ENCODE data around the gene ABI3.

DNA sequence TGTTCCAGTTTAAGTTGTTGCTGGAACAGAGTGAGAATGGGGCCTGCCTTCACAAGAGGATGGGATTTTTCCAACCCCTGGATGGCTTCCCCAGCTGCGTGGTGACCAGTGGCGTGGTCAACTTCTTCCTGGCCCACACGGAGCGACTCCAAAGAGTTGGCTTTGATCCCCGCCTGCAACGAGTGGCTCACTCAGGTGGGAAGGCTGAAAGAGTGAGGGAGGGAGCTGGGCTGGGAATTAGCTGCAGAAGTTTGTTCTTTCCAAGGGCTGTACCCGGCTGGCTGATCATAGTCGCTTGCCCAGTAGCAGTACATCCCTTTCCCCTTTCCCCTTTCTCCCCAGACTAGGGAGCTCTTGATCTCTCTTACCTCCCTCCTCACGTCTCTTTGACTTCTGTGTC, 41.8 kb upstream of the ABI3 start:
- TF ChIP-seq, protein P1, sequence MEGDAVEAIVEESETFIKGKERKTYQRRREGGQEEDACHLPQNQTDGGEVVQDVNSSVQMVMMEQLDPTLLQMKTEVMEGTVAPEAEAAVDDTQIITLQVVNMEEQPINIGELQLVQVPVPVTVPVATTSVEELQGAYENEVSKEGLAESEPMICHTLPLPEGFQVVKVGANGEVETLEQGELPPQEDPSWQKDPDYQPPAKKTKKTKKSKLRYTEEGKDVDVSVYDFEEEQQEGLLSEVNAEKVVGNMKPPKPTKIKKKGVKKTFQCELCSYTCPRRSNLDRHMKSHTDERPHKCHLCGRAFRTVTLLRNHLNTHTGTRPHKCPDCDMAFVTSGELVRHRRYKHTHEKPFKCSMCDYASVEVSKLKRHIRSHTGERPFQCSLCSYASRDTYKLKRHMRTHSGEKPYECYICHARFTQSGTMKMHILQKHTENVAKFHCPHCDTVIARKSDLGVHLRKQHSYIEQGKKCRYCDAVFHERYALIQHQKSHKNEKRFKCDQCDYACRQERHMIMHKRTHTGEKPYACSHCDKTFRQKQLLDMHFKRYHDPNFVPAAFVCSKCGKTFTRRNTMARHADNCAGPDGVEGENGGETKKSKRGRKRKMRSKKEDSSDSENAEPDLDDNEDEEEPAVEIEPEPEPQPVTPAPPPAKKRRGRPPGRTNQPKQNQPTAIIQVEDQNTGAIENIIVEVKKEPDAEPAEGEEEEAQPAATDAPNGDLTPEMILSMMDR (IDR thresholded peaks at IDR 0.05): no peak
- no peak for TF ChIP-seq POLR2AphosphoS5 (IDR thresholded peaks at IDR 0.05)

All from gastroesophageal sphincter (tissue), 3 donors.